ENCODE data around the gene FAM53B. TPM values are rescaled to one million over a fixed set of nuclear protein-coding genes. Genes with fewer than 3 reads are reported as not detected.

FAM53B gene
- total RNA-seq, 4 donors from 2014 or later: 140 to 253 (median 192) TPM

- TF ChIP-seq CTCF (IDR thresholded peaks at IDR 0.05 in 4 of 5, conservative IDR thresholded peaks at IDR 0.05 in 1 of 5): no peak
- TF ChIP-seq POLR2A (IDR thresholded peaks at IDR 0.05): no peak
- peaks cover 38 to 44% of the 10 kb centered on the region in 2 donors for H3K4me1 ChIP-seq
- no peak for ATAC-seq
- DNase-seq: no peak
- no peak overlapping the region for H3K4me3 ChIP-seq
- no peaks in the 10 kb centered on the region for H3K9me3 ChIP-seq
- intact Hi-C loops (cut with DNase I; ENCODE audit: low total_unique reads) (loop anchor here (2.0 kb wide), 2 partner anchors 184 to 214 kb away; no protein-coding TSS in a partner anchor), in situ Hi-C loops (cut with MboI; ENCODE audit: low sequenced_read_pairs in 4 of 4) (loop anchor here (5.0 to 25.0 kb wide), 5 partner anchors 108 to 208 kb away; no protein-coding TSS in a partner anchor)
- H3K27me3 ChIP-seq: no peaks in the 10 kb centered on the region
- H3K27ac ChIP-seq: peak overlapping the region; percentile 84 to 97 (median 90)
- no peaks in the 10 kb centered on the region for H3K36me3 ChIP-seq
Observed at GRCh38 chr10:124745252-124745651, 1.1 kb upstream of the FAM53B start.

GRCh38 chr10:124743191-124744101 is 732 bp downstream of the FAM53B start:
- peak; percentile 1 to 22 for ATAC-seq
- H3K4me3 ChIP-seq: peak overlapping the region; percentile 69 to 88 (median 78)
- peak overlapping the region; percentile 92 to 97 (median 92) for H3K27ac ChIP-seq
- peaks cover 56 to 62% of the 10 kb centered on the region in 2 donors for H3K4me1 ChIP-seq
- peak in 1 of 2 donors; percentile 62 for DNase-seq
- in situ Hi-C loops (cut with MboI; ENCODE audit: low sequenced_read_pairs in 4 of 4) (loop anchor here (5.0 to 25.0 kb wide), 5 partner anchors 56 to 206 kb away; no protein-coding TSS in a partner anchor), intact Hi-C loops (cut with DNase I; ENCODE audit: low total_unique reads) (loop anchor here (2.0 to 5.0 kb wide), 4 partner anchors 56 to 213 kb away; no protein-coding TSS in a partner anchor)
- no peaks in the 10 kb centered on the region for H3K9me3 ChIP-seq
- no peaks in the 10 kb centered on the region for H3K36me3 ChIP-seq
- no peak for TF ChIP-seq CTCF (IDR thresholded peaks at IDR 0.05 in 4 of 5, conservative IDR thresholded peaks at IDR 0.05 in 1 of 5)
- TF ChIP-seq POLR2A (IDR thresholded peaks at IDR 0.05): peak in 1 of 2 donors; percentile 24
- no peaks in the 10 kb centered on the region for H3K27me3 ChIP-seq

GRCh38 chr10:124742413-124743190 is 1.6 kb downstream of the FAM53B start:
- H3K36me3 ChIP-seq: no peaks in the 10 kb centered on the region
- H3K4me1 ChIP-seq: peaks cover 63 to 64% of the 10 kb centered on the region in 2 donors
- H3K27ac ChIP-seq: peak overlapping the region; percentile 92 to 97 (median 92)
- TF ChIP-seq CTCF (IDR thresholded peaks at IDR 0.05 in 4 of 5, conservative IDR thresholded peaks at IDR 0.05 in 1 of 5): peak in 2 of 5 experiments; percentile 15 to 30
- peak; percentile 59 to 61 for TF ChIP-seq POLR2A (IDR thresholded peaks at IDR 0.05)
- intact Hi-C loops (cut with DNase I; ENCODE audit: low total_unique reads): loop anchor here (5.0 kb wide), 2 partner anchors 55 to 95 kb away; no protein-coding TSS in a partner anchor
- DNase-seq (peak; percentile 81 to 83), ATAC-seq (peak; percentile 33 to 46)
- H3K27me3 ChIP-seq: no peaks in the 10 kb centered on the region
- H3K4me3 ChIP-seq: peak overlapping the region; percentile 69 to 88 (median 78)
- no peaks in the 10 kb centered on the region for H3K9me3 ChIP-seq
- in situ Hi-C loops (cut with MboI; ENCODE audit: low sequenced_read_pairs in 4 of 4): loop anchor here (5.0 to 25.0 kb wide), 5 partner anchors 55 to 205 kb away; no protein-coding TSS in a partner anchor

GRCh38 chr10:124741922-124742412 is 2.2 kb downstream of the FAM53B start:
- in situ Hi-C loops (cut with MboI; ENCODE audit: low sequenced_read_pairs in 4 of 4) (loop anchor here (5.0 to 25.0 kb wide), 5 partner anchors 55 to 205 kb away; no protein-coding TSS in a partner anchor), intact Hi-C loops (cut with DNase I; ENCODE audit: low total_unique reads) (loop anchor here (1.0 to 5.0 kb wide), 6 partner anchors 21 to 175 kb away; no protein-coding TSS in a partner anchor)
- no peak for TF ChIP-seq CTCF (IDR thresholded peaks at IDR 0.05 in 4 of 5, conservative IDR thresholded peaks at IDR 0.05 in 1 of 5)
- no peak for TF ChIP-seq POLR2A (IDR thresholded peaks at IDR 0.05)
- no peaks in the 10 kb centered on the region for H3K9me3 ChIP-seq
- H3K27me3 ChIP-seq: no peaks in the 10 kb centered on the region
- DNase-seq: no peak
- peak overlapping the region; percentile 92 to 97 (median 92) for H3K27ac ChIP-seq
- peak in 1 of 2 donors; percentile 6 for ATAC-seq
- no peaks in the 10 kb centered on the region for H3K36me3 ChIP-seq
- H3K4me3 ChIP-seq: peak overlapping the region; percentile 69 to 88 (median 78)
- H3K4me1 ChIP-seq: peaks cover 67 to 71% of the 10 kb centered on the region in 2 donors

Measured in gastrocnemius medialis (tissue), 4 donors.